Measurements from ENCODE around the gene RTKN. TPM values are rescaled to one million over a fixed set of nuclear protein-coding genes. Genes with fewer than 3 reads are reported as not detected.

The RTKN gene
- total RNA-seq (2011; cell fraction: chromatin; rRNA removed; ENCODE audit: low replicate concordance) = 18.5 and 26.2 TPM in 2 replicates
- 17.4 and 18.7 TPM in 2 replicates for total RNA-seq (2011; cell fraction: nucleolus; rRNA removed)
- 15.6 and 20.5 TPM in 2 replicates for total RNA-seq (2011; cell fraction: nucleoplasm; rRNA removed)
- total RNA-seq (2014; rRNA removed) = 6.1 and 6.7 TPM in 2 replicates
- total RNA-seq (2014; rRNA removed; fragmentation: Illumina TruSeq; extraction: Trizol) = 1.9 and 2.6 TPM in 2 replicates
- total RNA-seq (2015; rRNA removed; fragmentation: Illumina TruSeq; extraction: Trizol) = 2.1 and 3.6 TPM in 2 replicates
- 6.8 and 6.9 TPM in 2 replicates for total RNA-seq (2021)
- polyA plus RNA-seq (2011; rRNA removed) = 2.7 and 3.6 TPM in 2 replicates
- 2.7 and 4.9 TPM in 2 replicates for polyA plus RNA-seq (2011; cell fraction: cytosol; rRNA removed)
- 21.0 and 31.3 TPM in 2 replicates for polyA plus RNA-seq (2011; cell fraction: nucleus; rRNA removed)
- polyA plus RNA-seq (2012) = 4.8 and 6.7 TPM in 2 replicates
- 3.7 and 5.0 TPM in 2 replicates for polyA plus RNA-seq (2014; fragmentation: Illumina TruSeq; extraction: Trizol)
- polyA plus RNA-seq (2014; fragmentation: Nextera tagmentation; extraction: Ambion mirVana) = under 1 TPM; 0.14 to 0.22 TPM
- 3.7 and 4.9 TPM in 2 replicates for polyA plus RNA-seq (2014; rRNA removed)
- polyA minus RNA-seq (2011; rRNA and poly(A)+ RNA removed) = 2.1 and 2.5 TPM in 2 replicates
- polyA minus RNA-seq (2011; cell fraction: cytosol; rRNA and poly(A)+ RNA removed) = 2.4 and 2.9 TPM in 2 replicates
- 8.8 and 11.4 TPM in 2 replicates for polyA minus RNA-seq (2011; cell fraction: nucleus; rRNA and poly(A)+ RNA removed)
- Bru-seq, nascent RNA = percentile 54 among the genes with signal in this experiment
- percentile 36 among the genes with signal in this experiment for BruChase-seq, experiment 1, labeled RNA remaining after a 2-hour chase
- BruChase-seq, experiment 2, labeled RNA remaining after a 6-hour chase = percentile 42 among the genes with signal in this experiment
- long read RNA-seq, experiment 1, transcript RTKN-203 (13 exons, 2,646 nt) = major isoform, 5 of 17 reads
- long read RNA-seq, experiment 1, partial matches to known transcripts = 0 of 17 reads
- long read RNA-seq, experiment 1, other reads (novel, unspliced or antisense) = 7 of 17 reads
- long read RNA-seq, experiment 2, partial matches to known transcripts = 1 of 4 reads
- long read RNA-seq, experiment 2, other reads (novel, unspliced or antisense) = 2 of 4 reads
- long read RNA-seq, experiment 3, partial matches to known transcripts = 0 of 5 reads
- long read RNA-seq, experiment 3, other reads (novel, unspliced or antisense) = 1 of 5 reads

DNA sequence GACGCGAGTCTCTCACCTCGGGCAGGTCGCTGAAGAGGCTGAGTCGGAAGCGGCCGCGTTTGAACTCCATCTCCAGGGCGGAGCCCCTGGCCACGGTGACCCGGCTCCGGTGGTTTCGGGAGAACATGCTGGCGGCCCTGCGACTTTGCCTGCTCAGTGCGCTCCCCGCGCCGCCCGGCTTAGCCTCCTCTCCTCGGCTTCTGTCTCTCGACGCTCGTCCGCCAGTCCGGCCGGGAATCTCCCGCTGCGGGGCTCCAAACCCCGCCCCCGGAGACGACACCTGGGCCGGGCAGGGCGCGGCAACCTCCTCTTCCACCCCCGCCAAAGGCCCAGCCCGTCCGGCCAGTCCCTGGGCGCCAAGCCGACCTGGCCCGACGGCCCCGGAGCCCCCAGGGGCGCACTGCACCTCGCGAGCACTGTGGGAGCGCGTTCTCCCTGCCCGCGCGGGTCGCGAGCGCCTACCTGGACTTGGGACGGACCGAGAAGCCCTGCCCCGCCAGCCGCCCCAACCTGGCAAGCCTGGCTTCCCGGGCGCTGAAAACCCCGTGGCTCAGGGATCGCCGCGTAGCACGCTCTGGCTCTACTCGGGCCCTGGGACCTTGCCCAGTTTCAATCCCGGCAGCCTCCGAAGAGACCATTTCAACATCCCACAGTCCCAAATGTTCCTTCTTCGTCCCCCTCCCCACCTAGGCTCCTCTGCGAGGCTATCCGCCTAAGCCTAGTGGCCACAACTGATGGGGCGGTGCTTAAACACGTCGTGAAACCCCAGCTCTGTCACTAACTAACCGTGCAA, at the start of gene RTKN:
RTKN (minus strand) TSS at position 248 of the 793 bp plus-strand sequence; CDS start at position 127, 121 bp downstream.
- Histone ChIP-seq H2AFZ (ENCODE audit: low read depth, low read length) (peak within 1 kb of the TSS; percentile 98), H3K27me3 (ENCODE audit: control insufficient read depth in 2 of 2, insufficient read depth in 2 of 2, low read length in 2 of 2) (no peaks in the 10 kb centered on the region), H3K27ac (ENCODE audit: extremely low read depth, low read depth, low read length) (peak within 1 kb of the TSS; percentile 71), H3K36me3 (ENCODE audit: control insufficient read depth, insufficient read depth, low read length) (no peaks in the 10 kb centered on the region), H3K9me1 (ENCODE audit: control insufficient read depth, insufficient read depth, low read length) (no peaks in the 10 kb centered on the region), H3K9ac (ENCODE audit: insufficient read depth in 1 of 2, low read depth in 2 of 2, low read length in 2 of 2) (peak within 1 kb of the TSS; percentile 65 to 94), H4K20me1 (replicated peaks; ENCODE audit: control insufficient read depth, insufficient read depth, low read length) (no peaks in the 10 kb centered on the region), H3K4me2 (ENCODE audit: insufficient read depth, low read length) (peak within 1 kb of the TSS; percentile 87), H3K4me3 (peak within 1 kb of the TSS; percentile 41; the same call in 1 of the 2 replicates), H3K9me3 (replicated peaks; ENCODE audit: control insufficient read depth, insufficient read depth, low read depth, low read length) (no peaks in the 10 kb centered on the region), H3K79me2 (ENCODE audit: control insufficient read depth, insufficient read depth, low read length) (no peaks in the 10 kb centered on the region), H3K4me1 (replicated peaks in 1 of 2; ENCODE audit: control insufficient read depth in 2 of 2, insufficient read depth in 2 of 2, low read length in 2 of 2) (peaks cover 22 to 36% of the 10 kb centered on the region in 2 experiments; a peak in 4 of 5 replicates)
- no TSS peak for BruUV-seq (replicated peaks)
- no peak for FAIRE-seq
- ChIA-PET CTCF (ENCODE audit: low intra/inter-chr PET ratio) (no interaction called here), POLR2A (no interaction called here)
- no peak for ATAC-seq
- in situ Hi-C loops (cut with MboI) (no loop called here), intact Hi-C loops (cut with micrococcal nuclease) (no loop called here)
- no peak for DNase-seq (ENCODE audit: extremely low read depth in 1 of 4, low spot score in 3 of 4)
- 91% methylated on average over 40 of the region's 75 CpGs for WGBS (ENCODE audit: insufficient coverage, low coverage, missing lambda C conversion rate)
- TF ChIP-seq, protein P1, sequence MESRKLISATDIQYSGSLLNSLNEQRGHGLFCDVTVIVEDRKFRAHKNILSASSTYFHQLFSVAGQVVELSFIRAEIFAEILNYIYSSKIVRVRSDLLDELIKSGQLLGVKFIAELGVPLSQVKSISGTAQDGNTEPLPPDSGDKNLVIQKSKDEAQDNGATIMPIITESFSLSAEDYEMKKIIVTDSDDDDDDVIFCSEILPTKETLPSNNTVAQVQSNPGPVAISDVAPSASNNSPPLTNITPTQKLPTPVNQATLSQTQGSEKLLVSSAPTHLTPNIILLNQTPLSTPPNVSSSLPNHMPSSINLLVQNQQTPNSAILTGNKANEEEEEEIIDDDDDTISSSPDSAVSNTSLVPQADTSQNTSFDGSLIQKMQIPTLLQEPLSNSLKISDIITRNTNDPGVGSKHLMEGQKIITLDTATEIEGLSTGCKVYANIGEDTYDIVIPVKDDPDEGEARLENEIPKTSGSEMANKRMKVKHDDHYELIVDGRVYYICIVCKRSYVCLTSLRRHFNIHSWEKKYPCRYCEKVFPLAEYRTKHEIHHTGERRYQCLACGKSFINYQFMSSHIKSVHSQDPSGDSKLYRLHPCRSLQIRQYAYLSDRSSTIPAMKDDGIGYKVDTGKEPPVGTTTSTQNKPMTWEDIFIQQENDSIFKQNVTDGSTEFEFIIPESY (CRISPR knock-in tag; IDR thresholded peaks at IDR 0.05) = peak; percentile 31; the same call in 1 of the 2 replicates
- TF ChIP-seq SRSF7 (optimal IDR thresholded peaks at IDR 0.05; ENCODE audit: low read depth, low read length) = peak; percentile 29
- no peak for TF ChIP-seq ZBTB43 (CRISPR knock-in tag; IDR thresholded peaks at IDR 0.05)
- no peak for TF ChIP-seq NCOR1 (IDR thresholded peaks at IDR 0.05)

Data from K562 (cell line).